WTC11 (cell line): ENCODE results near the gene APEX2. TPM values are rescaled to one million over a fixed set of nuclear protein-coding genes. Genes with fewer than 3 reads are reported as not detected.

ENCODE experiments used
- ATAC-seq: fragments of 200-7000 bp; cut with Tn5 transposase; 2 replicates; pipeline ENCODE4 v1.10.0; 2021; ENCODE audit warnings: mild to moderate bottlenecking, moderate library complexity
- CTCF ChIA-PET: fragments of 300-600 bp; sonication (Branson Sonifier 250); formaldehyde crosslinking; loops from one replicate; lab custom pipeline; 2021; ENCODE audit warnings: antibody characterized with exemption; lab: Charles Lee
- POLR2A ChIA-PET: fragments of 350-600 bp; sonication (Branson Sonifier 250); formaldehyde crosslinking; loops from one replicate; lab custom pipeline; 2021; ENCODE audit warnings: antibody characterized with exemption; lab: Charles Lee
- DNase-seq: peaks from one replicate; pipeline ENCODE4 v3.0.0; 2021; ENCODE audit warnings: low spot score
- H3K27ac Mint-ChIP-seq: 2 replicates; pipeline ENCODE4 v1.8.0; 2021; ENCODE audit warnings: mixed read lengths
- H3K27me3 Mint-ChIP-seq: 2 replicates; pipeline ENCODE4 v1.8.0; 2021; ENCODE audit warnings: low read depth, mild to moderate bottlenecking, moderate library complexity, mixed read lengths
- H3K36me3 Mint-ChIP-seq: 2 replicates; pipeline ENCODE4 v1.8.0; 2021; ENCODE audit warnings: mixed read lengths
- H3K4me1 Mint-ChIP-seq: 2 replicates; pipeline ENCODE4 v1.8.0; 2022; ENCODE audit warnings: mixed read lengths
- H3K4me3 Mint-ChIP-seq: 2 replicates; pipeline ENCODE4 v1.8.0; 2021; ENCODE audit warnings: mild to moderate bottlenecking, moderate library complexity, mixed read lengths
- H3K9me3 Mint-ChIP-seq: 2 replicates; pipeline ENCODE4 v1.8.0; 2021; ENCODE audit warnings: mixed read lengths
- ATF1 ChIP-seq: sonication (generic); formaldehyde crosslinking; IDR thresholded peaks from 2 replicates; pipeline ENCODE4 v1.8.1; 2023; ENCODE audit warnings: mild to moderate bottlenecking, moderate library complexity, missing genetic modification reagents
- CTCF ChIP-seq: fragments of 200-600 bp; IDR thresholded peaks from 2 replicates; pipeline ENCODE4 v1.8.0; 2022; ENCODE audit warnings: antibody characterized with exemption
- ESRRA ChIP-seq: sonication (generic); formaldehyde crosslinking; IDR thresholded peaks from 2 replicates; pipeline ENCODE4 v1.8.1; 2022; ENCODE audit warnings: mild to moderate bottlenecking, missing genetic modification reagents, borderline replicate concordance
- FOXK1 ChIP-seq: sonication (generic); formaldehyde crosslinking; IDR thresholded peaks from 2 replicates; pipeline ENCODE4 v1.8.0; 2022; ENCODE audit warnings: mild to moderate bottlenecking, moderate library complexity, missing genetic modification reagents
- IRF1 ChIP-seq: sonication (generic); formaldehyde crosslinking; IDR thresholded peaks from 2 replicates; pipeline ENCODE4 v1.8.0; 2023; ENCODE audit warnings: missing genetic modification reagents
- JAZF1 ChIP-seq: fragments of 250-450 bp; sonication (Bioruptor Pico); IDR thresholded peaks from 2 replicates; pipeline ENCODE4 v1.9.0; 2021; ENCODE audit warnings: moderate library complexity, mild to moderate bottlenecking, inconsistent platforms
- JUN ChIP-seq: sonication (generic); formaldehyde crosslinking; IDR thresholded peaks from 2 replicates; pipeline ENCODE4 v1.8.0; 2023; ENCODE audit warnings: mild to moderate bottlenecking, missing genetic modification reagents
- MXD4 ChIP-seq: fragments of 250-450 bp; sonication (Bioruptor Pico); IDR thresholded peaks from 2 replicates; pipeline ENCODE4 v1.8.0; 2021; ENCODE audit warnings: mild to moderate bottlenecking, moderate library complexity, borderline replicate concordance
- NR2C2 ChIP-seq: sonication (generic); formaldehyde crosslinking; IDR thresholded peaks from 2 replicates; pipeline ENCODE4 v1.8.0; 2022; ENCODE audit warnings: mild to moderate bottlenecking, missing genetic modification reagents
- PRDM15 ChIP-seq: sonication (generic); formaldehyde crosslinking; IDR thresholded peaks from 2 replicates; pipeline ENCODE4 v1.8.0; 2022; ENCODE audit warnings: missing genetic modification reagents
- PREB ChIP-seq: sonication (generic); formaldehyde crosslinking; IDR thresholded peaks from 2 replicates; pipeline ENCODE4 v1.8.1; 2022; ENCODE audit warnings: mild to moderate bottlenecking, missing genetic modification reagents, moderate library complexity, borderline replicate concordance
- RELA ChIP-seq: sonication (generic); formaldehyde crosslinking; IDR thresholded peaks from 2 replicates; pipeline ENCODE4 v1.8.1; 2022; ENCODE audit warnings: missing genetic modification reagents, mild to moderate bottlenecking, borderline replicate concordance
- ZBTB43 ChIP-seq: sonication (generic); formaldehyde crosslinking; IDR thresholded peaks from 2 replicates; pipeline ENCODE4 v1.8.1; 2023; ENCODE audit warnings: mild to moderate bottlenecking, missing genetic modification reagents
- ZNF219 ChIP-seq: sonication (generic); formaldehyde crosslinking; IDR thresholded peaks from 2 replicates; pipeline ENCODE4 v1.8.0; 2023; ENCODE audit warnings: missing genetic modification reagents, mild to moderate bottlenecking, borderline replicate concordance
- ZNF425 ChIP-seq: fragments of 250-450 bp; sonication (Bioruptor Pico); conservative IDR thresholded peaks from 2 replicates; pipeline ENCODE4 v1.9.0; 2021; ENCODE audit warnings: mild to moderate bottlenecking
- total RNA-seq: library from RNA; stranded (reverse); gene quantifications from 3 replicates; pipeline ENCODE4 v1.2.3, GENCODE V29; 2021

The APEX2 gene
- total RNA-seq, 1 experiment from 2014 or later: 19.9 TPM

- no peaks in the 10 kb centered on the region for H3K4me1 Mint-ChIP-seq
- no peaks in the 10 kb centered on the region for H3K36me3 Mint-ChIP-seq
- H3K27ac Mint-ChIP-seq: no peak overlapping the region
- TF ChIP-seq CTCF: no peak
- no peak for TF ChIP-seq FOXK1
- no peak for TF ChIP-seq JUN (CRISPR knock-in tag)
- no peak for TF ChIP-seq JAZF1 (CRISPR knock-in tag)
- TF ChIP-seq RELA (CRISPR knock-in tag): no peak
- TF ChIP-seq ATF1 (CRISPR knock-in tag): no peak
- no peak for TF ChIP-seq PREB (CRISPR knock-in tag)
- TF ChIP-seq ZBTB43 (CRISPR knock-in tag): no peak
- no peak for TF ChIP-seq PRDM15 (CRISPR knock-in tag)
- no peak for TF ChIP-seq MXD4 (CRISPR knock-in tag)
- no peak for TF ChIP-seq ZNF425
- no peak for TF ChIP-seq ZNF219 (CRISPR knock-in tag)
- no peak for TF ChIP-seq ESRRA
- TF ChIP-seq NR2C2: no peak
- no peak for TF ChIP-seq IRF1
- TF ChIP-seq, all 79 proteins: peak for 0
- ATAC-seq (no peak), DNase-seq (no peak)
- CTCF ChIA-PET: no interaction called here
- Mint-ChIP-seq H3K27me3 (peaks cover 5% of the 10 kb centered on the region), H3K4me3 (no peak overlapping the region), H3K9me3 (no peaks in the 10 kb centered on the region)
- POLR2A ChIA-PET: no interaction called here
These were observed 8.5 kb upstream of the APEX2 start for GRCh38 chrX:54991706-54992105.
